GM12892 (cell line): ENCODE data around the gene SELENOT.
"Not testable (repeated sequence)": the region's sequence is repeated elsewhere in the genome, so short reads cannot be mapped to it uniquely, and the experiment has no call there.

Source experiments
- DNase-seq: peaks from one replicate; pipeline ENCODE4 v3.0.0; 2011; ENCODE audit not compliant: insufficient read length
- FAIRE-seq: peaks from 2 replicates; lab custom pipeline; 2011; peaks lifted over from hg19 to GRCh38; lab: Jason Lieb, UNC
- POLR2A ChIP-seq: IDR thresholded peaks from 2 replicates; pipeline ENCODE4 v1.6.1; 2011; ENCODE audit warnings: low read depth, low read length, control low read depth
- POLR2AphosphoS5 ChIP-seq: IDR thresholded peaks from 2 replicates; pipeline ENCODE4 v1.6.1; 2011; ENCODE audit warnings: low read depth, low read length, control low read depth
- TAF1 ChIP-seq: IDR thresholded peaks from 2 replicates; pipeline ENCODE4 v1.6.1; 2011; ENCODE audit warnings: low read depth, mild to moderate bottlenecking, control low read depth, low read length, borderline replicate concordance

SELENOT gene

DNA sequence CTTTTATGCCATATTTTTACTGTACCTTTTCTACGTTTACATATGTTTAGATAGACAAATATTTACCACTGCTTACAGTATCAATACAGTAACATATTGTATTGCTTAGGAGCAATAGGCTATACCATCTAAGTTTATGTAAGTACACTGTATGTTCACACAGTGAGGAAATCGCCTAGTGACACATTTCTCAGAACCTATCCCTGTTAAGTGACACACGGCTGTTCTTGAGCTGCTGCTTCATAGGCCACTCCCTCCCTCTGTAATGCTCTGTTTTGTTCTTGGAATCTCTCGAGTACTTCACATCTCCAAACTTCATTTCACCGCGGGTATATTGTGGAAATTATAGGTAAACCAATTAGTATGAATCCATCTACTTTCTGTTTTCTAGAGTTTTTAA, 13.4 kb upstream of the SELENOT start:
- no peak for DNase-seq
- FAIRE-seq, result no peak
- no peak for TF ChIP-seq POLR2AphosphoS5
- no peak for TF ChIP-seq TAF1
- no peak for TF ChIP-seq POLR2A

- DNase-seq (no peak), FAIRE-seq (no peak)
- TF ChIP-seq POLR2AphosphoS5, result no peak
- no peak for TF ChIP-seq POLR2A
- TF ChIP-seq TAF1, result no peak
Measured at GRCh38 chr3:150594150-150594549, 9.0 kb upstream of the SELENOT start.

- no peak for FAIRE-seq
- TF ChIP-seq TAF1 (no peak), POLR2A (no peak), POLR2AphosphoS5 (no peak)
- no peak for DNase-seq
Measured at GRCh38 chr3:150597646-150598045, 5.5 kb upstream of the SELENOT start.

- TF ChIP-seq TAF1, result no peak
- TF ChIP-seq POLR2AphosphoS5, result no peak
- TF ChIP-seq POLR2A, result no peak
- no peak for FAIRE-seq
- DNase-seq, result no peak
Measured at GRCh38 chr3:150599611-150600297, 3.4 kb upstream of the SELENOT start.

DNA sequence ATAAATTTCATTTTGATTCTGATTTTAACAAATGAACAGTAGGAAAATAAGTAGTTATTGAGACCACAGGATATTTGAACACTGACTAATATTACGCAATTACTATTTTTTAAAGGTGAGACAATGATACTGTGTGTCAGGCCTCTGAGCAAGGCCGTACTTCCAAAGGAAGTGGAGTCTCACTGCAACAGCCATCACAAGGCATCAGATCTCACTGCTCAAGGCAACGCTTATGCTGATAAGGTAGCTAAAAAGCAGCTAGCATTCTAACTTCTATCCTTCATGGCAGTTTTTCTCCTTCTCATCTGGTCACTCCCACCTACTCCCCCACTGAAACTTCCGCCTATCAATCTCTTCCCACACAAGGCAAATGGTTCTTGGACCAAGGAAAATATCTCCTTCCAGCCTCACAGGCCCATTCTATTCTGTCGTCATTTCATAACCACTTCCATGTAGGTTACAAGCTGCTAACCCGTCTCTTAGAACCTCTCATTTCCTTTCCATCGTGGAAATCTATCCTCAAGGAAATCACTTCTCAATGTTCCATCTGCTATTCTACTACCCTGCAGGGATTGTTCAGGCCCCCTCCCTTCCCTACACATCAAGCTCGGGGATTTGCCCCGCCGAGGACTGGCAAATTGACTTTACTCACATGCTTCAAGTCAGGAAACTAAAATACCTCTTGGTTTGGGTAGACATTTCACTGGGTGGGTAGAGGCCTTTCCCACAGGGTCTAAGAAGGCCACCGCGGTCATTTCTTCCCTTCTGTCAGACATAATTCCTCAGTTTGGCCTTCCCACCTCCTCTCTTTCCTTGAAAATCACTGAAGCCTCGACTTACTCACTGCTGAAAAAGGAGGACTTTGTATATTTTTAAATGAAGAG, 2.2 kb upstream of the SELENOT start:
- not testable (repeated sequence) for DNase-seq
- peak; percentile 51 for FAIRE-seq
- TF ChIP-seq POLR2AphosphoS5, result peak; percentile 43; the same call in 1 of the 2 replicates
- peak; percentile 50; the same call in 1 of the 2 replicates for TF ChIP-seq POLR2A

GRCh38 chr3:150602426-150603152, 532 bp upstream of the SELENOT start:
- no peak for TF ChIP-seq POLR2A
- TF ChIP-seq POLR2AphosphoS5, result 0 out of 2 replicates have a peak, but pooled peaks have one; percentile 98
- TF ChIP-seq TAF1, result no peak
- no peak for FAIRE-seq
- no peak for DNase-seq

GRCh38 chr3:150603980-150604319, 829 bp downstream of the SELENOT start:
- FAIRE-seq, result no peak
- no peak for TF ChIP-seq TAF1
- no peak for TF ChIP-seq POLR2A
- no peak for TF ChIP-seq POLR2AphosphoS5
- no peak for DNase-seq

DNA sequence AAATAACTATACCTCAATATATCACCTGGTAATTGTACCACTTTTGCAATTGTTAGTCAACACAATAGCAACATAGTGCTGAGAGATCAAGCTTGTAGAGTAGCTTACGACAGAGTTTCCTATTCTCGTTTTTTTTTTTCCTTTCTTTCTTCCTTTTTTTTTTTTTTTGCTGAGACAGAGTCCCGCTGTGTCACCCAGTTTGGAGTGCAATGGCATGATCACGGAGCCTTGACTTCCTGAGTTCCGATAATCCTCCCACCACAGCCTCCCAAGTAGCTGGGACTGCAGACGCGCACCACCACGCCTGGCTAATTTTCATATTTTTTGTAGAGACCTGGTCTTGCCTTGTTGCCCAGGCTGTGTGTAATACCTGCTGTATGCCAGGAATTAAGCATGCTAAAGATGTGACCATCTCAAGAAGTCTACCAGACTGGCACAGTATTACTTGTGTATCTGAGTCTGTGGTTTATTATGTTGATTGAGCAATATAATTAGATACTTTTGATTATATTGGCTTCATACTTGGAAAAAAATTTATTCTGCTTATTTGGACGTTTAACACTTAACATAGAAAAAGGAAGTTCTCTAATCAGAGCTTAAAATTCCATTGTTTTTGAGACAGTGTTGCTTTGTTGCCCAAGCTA, 3.0 kb downstream of the SELENOT start:
- no peak for FAIRE-seq
- TF ChIP-seq POLR2A (no peak), TAF1 (no peak), POLR2AphosphoS5 (no peak)
- no peak for DNase-seq

DNA sequence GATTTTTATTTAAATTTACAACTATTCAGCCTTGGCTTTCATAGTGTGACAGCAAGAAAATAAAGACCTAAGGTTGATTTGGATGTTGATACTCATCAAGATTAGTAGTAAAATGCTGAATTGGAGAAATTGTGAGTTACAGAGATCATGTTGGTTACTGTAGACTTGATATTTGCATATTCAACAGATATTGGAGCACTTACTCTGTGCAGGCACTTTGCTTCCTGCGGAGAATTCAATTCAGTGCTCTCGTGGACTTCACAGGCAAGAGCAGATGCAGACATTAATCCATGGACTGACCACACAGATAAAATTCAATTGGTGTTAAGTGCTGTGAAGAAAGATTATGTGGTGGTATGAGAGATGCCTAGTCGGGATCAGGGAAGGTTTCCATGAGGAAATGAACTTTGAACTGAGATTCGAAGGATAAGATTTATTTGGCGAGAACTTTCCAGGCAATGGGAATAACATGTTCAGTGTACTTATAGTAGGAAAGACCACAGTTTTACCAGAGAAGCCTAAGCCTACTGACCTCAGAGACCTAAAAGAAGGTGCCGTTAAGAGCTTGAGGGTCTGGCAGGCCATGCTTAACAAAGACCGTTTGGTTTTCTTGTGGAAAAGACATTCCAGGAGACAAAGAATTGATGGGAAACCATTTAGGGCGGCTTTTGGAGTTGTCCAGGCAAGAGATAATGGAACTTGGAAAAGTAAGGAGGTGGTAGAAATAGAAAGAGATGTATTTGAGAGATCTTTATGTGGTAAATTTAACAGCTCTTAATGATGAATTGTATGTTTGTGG, 4.3 kb downstream of the SELENOT start:
- DNase-seq, result no peak

DNA sequence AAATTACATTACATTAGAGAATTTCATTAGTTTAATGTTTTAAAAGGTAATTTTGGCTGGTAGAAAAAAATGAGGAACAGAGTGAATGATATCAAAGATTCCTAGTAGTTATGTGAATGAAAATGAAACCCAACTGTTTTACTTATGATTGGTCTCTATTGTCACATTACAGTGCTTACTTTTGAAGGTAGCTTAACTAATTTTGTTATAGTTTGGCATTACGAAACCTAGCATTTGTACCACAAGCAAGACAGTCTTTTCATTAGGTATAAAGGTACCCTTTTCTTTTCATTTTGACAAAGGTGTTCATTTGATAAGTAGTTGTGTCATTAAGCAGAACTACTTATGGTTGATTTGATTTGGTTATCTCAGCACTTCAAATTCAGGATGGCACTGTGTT, 6.9 kb downstream of the SELENOT start:
- TF ChIP-seq POLR2A, result no peak
- TF ChIP-seq POLR2AphosphoS5, result no peak
- TF ChIP-seq TAF1, result no peak
- DNase-seq (no peak), FAIRE-seq (no peak)

More for the DNA sequence above, 4.3 kb downstream of the SELENOT start:
- no peak for FAIRE-seq
- TF ChIP-seq POLR2AphosphoS5 (0 out of 2 replicates have a peak, but pooled peaks have one; percentile 29), POLR2A (no peak)

GRCh38 chr3:150610785-150611184, 7.7 kb downstream of the SELENOT start:
- DNase-seq, result no peak
- no peak for FAIRE-seq
- TF ChIP-seq TAF1 (no peak), POLR2A (no peak), POLR2AphosphoS5 (no peak)
